Astrocyte of the spinal cord (primary cell): ENCODE data around the gene FYB2.

ENCODE experiments used
- DNase-seq: peaks from one replicate; pipeline ENCODE4 v3.0.0; 2011; ENCODE audit warnings: low read depth, low spot score
- H3K4me3 ChIP-seq: 2 replicates; pipeline ENCODE4 v1.5.1; 2011; ENCODE audit warnings: low read depth, mild to moderate bottlenecking, low read length, moderate library complexity
- CTCF ChIP-seq: IDR thresholded peaks from 2 replicates; pipeline ENCODE4 v1.5.1; 2012; ENCODE audit warnings: low read depth, mild to moderate bottlenecking, low read length, inconsistent platforms
- in situ Hi-C: cut with HindIII; loops from 2 replicates; pipeline ENCODE4 v1.10.0; 2017; ENCODE audit warnings: low sequenced_read_pairs

Gene FYB2

GRCh38 chr1:56675763-56676162 is 143.4 kb downstream of the FYB2 start:
- in situ Hi-C loops, result no loop called here
- DNase-seq, result no peak

GRCh38 chr1:56672579-56672978 is 146.6 kb downstream of the FYB2 start:
- TF ChIP-seq CTCF, result no peak
- in situ Hi-C loops, result no loop called here
- no peak for DNase-seq
- no peak overlapping the region for H3K4me3 ChIP-seq

More at GRCh38 chr1:56675763-56676162, 143.4 kb downstream of the FYB2 start:
- no peak for TF ChIP-seq CTCF
- H3K4me3 ChIP-seq, result no peak overlapping the region

- in situ Hi-C loops, result no loop called here
Measured at GRCh38 chr1:56671542-56671941, 147.7 kb downstream of the FYB2 start.

DNA sequence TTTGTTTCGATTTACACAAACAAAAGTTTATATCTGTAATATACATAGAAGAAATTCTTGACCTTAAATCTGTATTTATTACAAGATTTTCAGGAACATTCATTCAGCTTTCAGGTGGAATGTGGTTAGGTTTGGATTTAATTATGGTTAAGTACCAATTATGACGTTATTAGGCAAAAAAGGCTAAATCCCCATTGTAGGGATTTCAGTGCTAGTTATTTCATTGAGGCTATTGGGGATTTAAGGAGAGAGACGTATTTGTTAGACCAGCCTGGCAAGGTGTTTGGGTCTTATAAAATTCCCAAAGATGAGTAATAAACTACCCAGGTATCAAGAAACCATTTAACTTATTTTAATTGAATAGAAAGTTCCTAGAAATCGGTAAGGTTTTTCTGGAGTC is 148.1 kb downstream of the FYB2 start:
- TF ChIP-seq CTCF, result no peak

More at GRCh38 chr1:56671542-56671941, 147.7 kb downstream of the FYB2 start:
- no peak for DNase-seq
- no peak overlapping the region for H3K4me3 ChIP-seq
- TF ChIP-seq CTCF, result no peak

DNA sequence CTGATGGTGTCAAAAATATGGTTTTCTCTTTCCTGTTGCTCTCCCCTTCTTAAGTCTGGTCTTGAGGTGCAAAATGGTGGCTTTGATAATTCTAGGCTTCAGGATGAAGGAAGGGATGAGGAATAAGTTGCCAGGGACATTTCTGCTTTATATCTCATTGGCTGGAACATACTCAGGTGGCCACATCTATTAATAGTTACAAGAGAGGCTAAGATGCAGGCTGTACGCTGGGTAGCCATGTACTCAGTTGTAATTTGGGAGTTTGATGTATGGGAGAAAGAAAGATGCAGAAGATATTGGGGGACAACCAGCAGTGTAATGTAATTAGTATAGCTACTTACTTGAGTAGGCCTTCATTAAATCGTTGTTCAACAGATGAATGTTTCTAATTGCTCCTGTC is 148.9 kb downstream of the FYB2 start:
- DNase-seq, result no peak
- H3K4me3 ChIP-seq, result no peak overlapping the region
- in situ Hi-C loops, result no loop called here
- no peak for TF ChIP-seq CTCF

More for the DNA sequence above, 148.1 kb downstream of the FYB2 start:
- in situ Hi-C loops, result no loop called here
- no peak for DNase-seq
- no peak overlapping the region for H3K4me3 ChIP-seq
